Skeletal muscle cell (primary cell): ENCODE data around the gene TIA1.
"Not testable (repeated sequence)": the region's sequence is repeated elsewhere in the genome, so short reads cannot be mapped to it uniquely, and the experiment has no call there.

Source experiments
- DNase-seq: peaks from one replicate; pipeline ENCODE4 v3.0.0-alpha.2; 2010; ENCODE audit warnings: low read depth
- H3K4me3 ChIP-seq: 2 replicates; pipeline ENCODE4 v1.5.1; 2011; ENCODE audit warnings: low read depth, mild to moderate bottlenecking, control low read depth, low read length, moderate library complexity

The TIA1 gene

DNA sequence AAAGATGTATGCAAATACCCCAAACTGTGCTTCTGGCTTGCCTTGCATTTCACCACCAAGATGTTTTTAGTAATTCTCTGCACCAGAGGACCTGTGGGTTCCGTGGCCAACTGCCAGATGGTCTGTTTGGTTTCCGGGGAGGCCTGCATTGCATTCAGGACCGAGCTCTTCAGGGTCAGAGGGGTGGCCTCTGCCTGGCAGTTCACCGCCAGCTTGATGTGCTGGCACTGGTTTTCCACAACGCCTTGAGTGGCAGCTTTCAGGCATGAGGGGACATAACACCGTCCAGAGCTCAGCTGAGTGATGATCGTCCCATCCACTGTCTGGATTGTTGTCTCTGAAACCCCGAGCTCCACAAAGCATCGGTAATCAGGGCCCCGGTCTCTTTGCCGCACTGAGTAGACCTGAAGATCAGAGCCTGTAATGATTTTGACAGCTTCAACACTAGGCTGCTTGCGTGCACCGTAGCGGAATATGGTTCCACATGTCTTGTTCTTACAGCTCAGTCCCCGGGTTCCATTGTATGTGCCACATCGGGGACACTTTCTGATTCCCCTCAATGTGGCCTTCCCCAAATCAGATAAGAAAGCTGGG, 67.0 kb downstream of the TIA1 start:
- DNase-seq, result no peak
- no peak overlapping the region for H3K4me3 ChIP-seq

DNA sequence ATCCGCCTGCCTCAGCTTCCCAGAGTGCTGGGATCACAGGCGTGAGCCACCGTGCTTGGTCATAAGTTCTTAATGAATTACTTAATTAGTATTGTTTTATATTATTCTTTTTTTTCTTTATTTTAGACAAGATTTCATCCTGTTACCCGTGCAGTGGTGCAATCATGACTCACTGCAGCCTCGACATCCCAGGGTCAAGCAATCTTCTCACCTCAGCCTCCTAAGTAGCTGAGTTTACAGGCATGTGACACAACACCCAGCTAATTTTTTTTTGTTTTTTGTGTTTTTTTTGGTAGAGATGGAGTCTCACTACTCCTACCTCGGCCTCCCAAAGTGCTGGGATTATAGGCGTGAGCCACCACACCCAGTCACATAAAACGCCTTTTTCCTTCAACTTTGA, 74.9 kb downstream of the TIA1 start:
- no peak overlapping the region for H3K4me3 ChIP-seq
- no peak for DNase-seq

DNA sequence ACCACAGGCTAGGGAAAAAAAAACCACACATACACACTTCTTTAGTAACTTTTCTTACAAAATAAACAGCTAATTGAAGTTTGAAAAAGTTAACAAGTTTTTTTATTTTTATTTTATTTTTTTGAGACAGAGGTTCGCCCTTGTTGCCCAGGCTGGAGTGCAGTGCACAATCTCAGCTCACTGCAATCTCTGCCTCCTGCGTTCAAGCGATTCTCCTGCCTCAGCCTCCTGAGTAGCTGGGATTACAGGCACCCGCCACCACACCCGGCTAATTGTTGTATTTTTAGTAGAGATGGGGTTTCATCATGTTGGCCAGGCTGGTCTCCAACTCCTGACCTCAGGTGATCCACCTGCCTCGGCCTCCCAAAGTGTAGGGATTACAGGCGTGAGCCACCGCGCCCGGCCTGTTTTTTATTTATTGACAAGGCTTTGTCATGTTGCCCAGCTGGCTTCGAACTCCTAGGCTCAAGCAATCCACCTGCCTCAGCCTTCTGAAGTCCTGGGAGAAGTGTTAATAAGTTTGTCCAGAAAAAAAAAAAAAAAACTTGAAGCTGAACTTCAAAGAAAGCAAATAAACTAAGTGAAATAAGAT, 78.7 kb downstream of the TIA1 start:
- DNase-seq, result not testable (repeated sequence)

DNA sequence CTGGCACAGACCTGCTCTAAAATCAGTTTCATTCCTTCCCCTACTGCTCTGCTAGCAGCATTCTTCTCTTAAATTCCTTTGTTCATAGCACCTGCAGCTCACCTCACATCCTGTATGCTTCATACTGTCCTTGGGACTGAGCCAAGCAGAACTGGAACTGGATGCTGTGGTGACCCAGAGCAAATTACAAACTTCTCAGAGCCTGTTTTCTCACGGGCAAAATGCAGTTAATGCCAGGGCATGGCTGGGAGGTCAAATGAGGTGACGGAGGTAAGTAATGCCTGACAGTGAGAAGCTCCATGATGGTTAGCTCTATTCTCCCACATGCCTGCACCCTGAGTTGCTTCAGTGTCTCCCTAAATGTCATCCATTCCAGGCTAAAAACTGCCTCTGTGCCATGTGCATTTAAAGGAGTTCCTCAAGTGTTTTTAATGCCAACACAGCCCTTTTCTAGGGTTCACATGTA, 87.3 kb downstream of the TIA1 start:
- no peak for DNase-seq
- H3K4me3 ChIP-seq, result no peak overlapping the region

More for the DNA sequence above, 78.7 kb downstream of the TIA1 start:
- H3K4me3 ChIP-seq, result not testable (repeated sequence)

DNA sequence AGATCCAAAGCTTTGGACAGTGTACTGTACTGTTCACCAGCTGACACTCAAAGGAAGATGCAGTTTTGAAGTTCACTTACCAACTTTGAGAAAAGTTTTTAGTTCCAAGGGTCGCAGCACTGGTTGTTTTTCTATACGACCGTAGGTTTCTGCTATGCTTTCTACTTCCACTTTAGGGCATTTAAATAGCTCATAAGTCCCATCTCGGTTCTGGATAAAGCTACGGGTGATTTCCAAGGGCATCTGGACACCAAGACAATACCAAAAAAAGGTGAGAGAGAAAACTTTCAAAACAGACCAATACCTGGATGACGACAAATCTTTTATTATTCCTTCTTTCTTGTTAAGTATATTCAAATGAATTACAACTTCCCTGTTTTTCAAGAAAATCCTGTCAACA, 87.9 kb downstream of the TIA1 start:
- no peak for DNase-seq
- H3K4me3 ChIP-seq, result no peak overlapping the region
